ENCODE results near the gene TENM4.

TENM4 gene

DNA sequence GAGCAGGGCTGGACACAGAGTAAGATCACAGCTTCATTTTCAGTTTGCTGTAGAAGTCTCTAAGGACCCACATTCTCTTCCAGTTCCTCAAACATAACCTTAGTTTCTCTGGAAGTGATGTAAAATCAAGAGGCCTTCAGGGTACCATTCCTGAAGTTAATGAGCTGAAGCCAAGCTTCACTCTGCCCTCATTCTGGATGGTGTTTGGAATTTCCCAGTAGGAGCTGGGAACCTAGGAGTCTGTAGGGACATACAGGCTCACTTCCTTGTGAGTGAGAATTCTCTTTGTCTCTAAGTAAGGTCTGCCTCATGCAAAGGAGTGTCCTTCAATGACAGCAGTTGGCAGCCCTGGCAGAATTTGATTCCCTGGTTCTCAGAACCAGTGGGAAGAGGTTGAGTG, 723.8 kb downstream of the TENM4 start:
- H3K9me3 Mint-ChIP-seq: no peaks in the 10 kb centered on the region
- H3K4me1 Mint-ChIP-seq (ENCODE audit: low read depth): no peaks in the 10 kb centered on the region
- H3K36me3 Mint-ChIP-seq (ENCODE audit: low read depth): no peaks in the 10 kb centered on the region
- H3K27me3 Mint-ChIP-seq: no peaks in the 10 kb centered on the region
- DNase-seq: no peak
- no peak overlapping the region for H3K4me3 Mint-ChIP-seq
- no peak overlapping the region for H3K27ac Mint-ChIP-seq

GRCh38 chr11:78715639-78716311, 725.1 kb downstream of the TENM4 start:
- DNase-seq: peak; percentile 51
- H3K4me3 Mint-ChIP-seq: no peak overlapping the region

DNA sequence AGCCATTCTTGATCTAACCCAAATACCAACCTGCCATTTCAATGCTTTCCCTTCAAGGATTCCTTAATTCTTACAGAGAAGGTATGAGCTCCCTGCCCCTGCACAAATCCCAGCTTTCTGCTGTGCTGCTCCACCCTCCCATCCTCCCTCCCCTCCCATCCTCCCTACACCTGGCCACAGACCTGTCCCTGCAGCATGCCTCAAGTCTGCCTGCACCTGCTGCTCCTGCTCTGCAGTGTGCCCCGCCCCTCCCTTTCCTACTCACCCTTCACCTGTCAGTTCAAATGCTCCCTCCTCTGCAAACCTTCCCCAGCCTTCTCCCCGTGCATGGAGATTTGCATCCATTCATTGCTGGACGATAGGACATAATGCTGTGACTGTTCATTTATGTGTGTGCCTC, 726.3 kb downstream of the TENM4 start:
- Mint-ChIP-seq H3K36me3 (ENCODE audit: low read depth) (no peaks in the 10 kb centered on the region), H3K4me1 (ENCODE audit: low read depth) (no peaks in the 10 kb centered on the region), H3K27ac (no peak overlapping the region), H3K27me3 (peaks cover 3% of the 10 kb centered on the region), H3K4me3 (no peak overlapping the region), H3K9me3 (no peaks in the 10 kb centered on the region)
- DNase-seq: no peak

More at GRCh38 chr11:78715639-78716311, 725.1 kb downstream of the TENM4 start:
- H3K4me1 Mint-ChIP-seq (ENCODE audit: low read depth): no peaks in the 10 kb centered on the region
- H3K27ac Mint-ChIP-seq: no peak overlapping the region
- no peaks in the 10 kb centered on the region for H3K27me3 Mint-ChIP-seq
- H3K9me3 Mint-ChIP-seq: no peaks in the 10 kb centered on the region
- no peaks in the 10 kb centered on the region for H3K36me3 Mint-ChIP-seq (ENCODE audit: low read depth)

- no peak overlapping the region for H3K4me3 Mint-ChIP-seq
- no peak overlapping the region for H3K27ac Mint-ChIP-seq
- no peak for DNase-seq
- no peaks in the 10 kb centered on the region for H3K36me3 Mint-ChIP-seq (ENCODE audit: low read depth)
- H3K27me3 Mint-ChIP-seq: peaks cover 3% of the 10 kb centered on the region
- H3K4me1 Mint-ChIP-seq (ENCODE audit: low read depth): no peaks in the 10 kb centered on the region
- no peaks in the 10 kb centered on the region for H3K9me3 Mint-ChIP-seq
Measured at GRCh38 chr11:78711735-78712134, 729.1 kb downstream of the TENM4 start.

- H3K4me3 Mint-ChIP-seq: no peak overlapping the region
- peaks cover 3% of the 10 kb centered on the region for H3K27me3 Mint-ChIP-seq
- H3K36me3 Mint-ChIP-seq (ENCODE audit: low read depth): no peaks in the 10 kb centered on the region
- no peaks in the 10 kb centered on the region for H3K9me3 Mint-ChIP-seq
- H3K27ac Mint-ChIP-seq: no peak overlapping the region
- DNase-seq: no peak
- no peaks in the 10 kb centered on the region for H3K4me1 Mint-ChIP-seq (ENCODE audit: low read depth)
Measured at GRCh38 chr11:78710417-78710816, 730.4 kb downstream of the TENM4 start.

DNA sequence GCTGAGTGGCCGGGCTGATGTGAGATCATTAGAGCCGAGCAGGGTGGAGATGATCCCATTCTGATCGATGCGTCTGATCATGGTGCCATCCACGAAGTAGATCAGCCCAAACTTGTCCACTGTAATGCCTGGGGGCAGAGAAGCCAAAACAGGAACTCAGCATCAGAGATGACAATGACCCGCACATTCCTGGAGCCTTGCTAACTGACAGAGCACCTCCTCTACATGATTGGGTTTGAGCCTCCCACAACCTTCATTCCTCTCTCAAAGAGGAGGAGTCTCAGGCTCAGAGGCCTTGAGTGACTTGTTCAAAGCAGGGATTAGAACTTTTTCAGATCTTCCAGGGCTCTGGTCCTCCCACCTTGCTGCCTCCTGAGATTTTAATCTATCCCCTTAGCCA, 732.4 kb downstream of the TENM4 start:
- no peak for DNase-seq
- H3K4me3 Mint-ChIP-seq: no peak overlapping the region
- H3K4me1 Mint-ChIP-seq (ENCODE audit: low read depth): no peaks in the 10 kb centered on the region
- H3K36me3 Mint-ChIP-seq (ENCODE audit: low read depth): no peaks in the 10 kb centered on the region
- no peak overlapping the region for H3K27ac Mint-ChIP-seq
- no peaks in the 10 kb centered on the region for H3K9me3 Mint-ChIP-seq
- H3K27me3 Mint-ChIP-seq: peaks cover 3% of the 10 kb centered on the region

DNA sequence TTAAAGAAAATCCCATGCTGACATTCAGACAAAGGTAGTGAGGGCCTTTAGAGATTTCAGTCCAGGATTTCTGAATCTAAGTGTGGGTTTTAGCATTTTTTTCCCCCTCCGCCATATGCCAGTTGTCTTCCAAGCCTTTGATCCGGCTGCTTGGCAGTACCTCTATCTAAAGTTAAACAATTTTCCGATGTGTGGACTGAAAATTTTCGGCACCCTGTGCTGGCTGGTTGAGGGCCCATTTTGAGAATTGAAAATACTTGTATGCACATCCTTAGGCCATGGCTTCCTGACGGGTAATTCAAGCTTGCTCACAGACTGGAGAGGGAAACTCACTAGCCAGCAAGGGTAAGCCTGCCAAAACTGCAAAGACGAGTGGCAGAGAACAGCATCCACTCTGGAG, 734.3 kb downstream of the TENM4 start:
- H3K27ac Mint-ChIP-seq: no peak overlapping the region
- no peaks in the 10 kb centered on the region for H3K4me1 Mint-ChIP-seq (ENCODE audit: low read depth)
- peaks cover 3% of the 10 kb centered on the region for H3K27me3 Mint-ChIP-seq
- no peaks in the 10 kb centered on the region for H3K36me3 Mint-ChIP-seq (ENCODE audit: low read depth)
- no peaks in the 10 kb centered on the region for H3K9me3 Mint-ChIP-seq
- no peak overlapping the region for H3K4me3 Mint-ChIP-seq
- no peak for DNase-seq

- Mint-ChIP-seq H3K4me1 (ENCODE audit: low read depth) (no peaks in the 10 kb centered on the region), H3K27me3 (peaks cover 4% of the 10 kb centered on the region), H3K36me3 (ENCODE audit: low read depth) (no peaks in the 10 kb centered on the region), H3K4me3 (no peak overlapping the region), H3K9me3 (no peaks in the 10 kb centered on the region), H3K27ac (no peak overlapping the region)
- no peak for DNase-seq
Measured at GRCh38 chr11:78704811-78705210, 736.0 kb downstream of the TENM4 start.

DNA sequence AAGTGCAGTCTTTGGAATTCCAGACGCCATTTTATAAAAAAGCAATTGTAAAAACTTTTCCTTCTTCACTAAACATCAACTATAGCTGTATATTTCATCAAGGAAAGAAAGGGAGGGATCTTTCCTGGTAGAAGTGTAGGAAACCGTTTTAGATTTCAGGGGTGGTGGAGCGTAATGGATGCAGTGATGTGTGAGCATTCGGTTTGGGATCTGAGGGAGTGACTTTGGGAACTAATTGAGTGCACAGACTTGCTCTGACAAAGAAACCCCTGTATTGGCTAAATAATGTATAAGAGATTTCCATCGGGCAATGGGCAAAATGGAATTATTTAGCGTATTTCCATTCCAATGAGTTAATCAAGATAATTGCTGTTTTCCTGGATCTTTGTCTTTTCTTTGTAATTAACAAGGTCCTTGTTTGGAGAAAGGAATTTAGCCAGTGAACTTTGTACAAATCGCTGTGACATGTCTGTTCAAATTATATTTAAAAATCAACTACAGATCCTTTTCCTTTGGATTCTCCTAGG, 741.2 kb downstream of the TENM4 start:
- Mint-ChIP-seq H3K27me3 (peaks cover 20% of the 10 kb centered on the region), H3K36me3 (ENCODE audit: low read depth) (no peaks in the 10 kb centered on the region), H3K27ac (no peak overlapping the region), H3K4me3 (no peak overlapping the region), H3K9me3 (no peaks in the 10 kb centered on the region), H3K4me1 (ENCODE audit: low read depth) (no peaks in the 10 kb centered on the region)
- no peak for DNase-seq

DNA sequence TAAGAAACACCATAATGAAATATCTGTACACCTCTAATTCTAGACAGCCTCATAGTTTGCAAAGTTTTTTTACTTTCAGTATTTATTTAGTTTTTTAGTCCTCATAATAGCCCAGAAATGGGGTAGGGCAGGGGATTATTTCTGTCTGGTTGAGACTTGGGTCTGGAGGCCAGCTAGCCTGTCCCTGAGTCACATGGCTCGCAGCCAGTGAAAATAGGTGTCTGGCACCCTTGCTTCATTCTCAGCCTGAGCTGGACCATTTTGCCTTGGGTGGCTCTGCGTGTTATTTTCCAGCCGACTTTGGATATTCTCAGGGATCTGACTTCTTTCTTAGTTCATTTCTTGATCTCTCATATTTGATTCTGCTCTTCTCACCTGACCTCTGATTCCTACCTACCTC, 742.2 kb downstream of the TENM4 start:
- H3K27ac Mint-ChIP-seq: no peak overlapping the region
- no peaks in the 10 kb centered on the region for H3K4me1 Mint-ChIP-seq (ENCODE audit: low read depth)
- no peak for DNase-seq
- H3K4me3 Mint-ChIP-seq: no peak overlapping the region
- H3K27me3 Mint-ChIP-seq: peaks cover 27% of the 10 kb centered on the region
- H3K36me3 Mint-ChIP-seq (ENCODE audit: low read depth): no peaks in the 10 kb centered on the region
- no peaks in the 10 kb centered on the region for H3K9me3 Mint-ChIP-seq

- H3K9me3 Mint-ChIP-seq: no peaks in the 10 kb centered on the region
- no peaks in the 10 kb centered on the region for H3K36me3 Mint-ChIP-seq (ENCODE audit: low read depth)
- peaks cover 35% of the 10 kb centered on the region for H3K27me3 Mint-ChIP-seq
- H3K27ac Mint-ChIP-seq: no peak overlapping the region
- no peaks in the 10 kb centered on the region for H3K4me1 Mint-ChIP-seq (ENCODE audit: low read depth)
- DNase-seq: no peak
- no peak overlapping the region for H3K4me3 Mint-ChIP-seq
Measured at GRCh38 chr11:78696177-78696576, 744.7 kb downstream of the TENM4 start.

- Mint-ChIP-seq H3K27ac (no peak overlapping the region), H3K4me3 (no peak overlapping the region), H3K4me1 (ENCODE audit: low read depth) (no peaks in the 10 kb centered on the region), H3K9me3 (no peaks in the 10 kb centered on the region), H3K27me3 (peaks cover 31% of the 10 kb centered on the region), H3K36me3 (ENCODE audit: low read depth) (no peaks in the 10 kb centered on the region)
- DNase-seq: no peak
Measured at GRCh38 chr11:78694152-78694551, 746.7 kb downstream of the TENM4 start.

- Mint-ChIP-seq H3K27ac (no peak overlapping the region), H3K9me3 (no peaks in the 10 kb centered on the region), H3K4me1 (ENCODE audit: low read depth) (no peaks in the 10 kb centered on the region), H3K36me3 (ENCODE audit: low read depth) (no peaks in the 10 kb centered on the region), H3K4me3 (no peak overlapping the region), H3K27me3 (peaks cover 27% of the 10 kb centered on the region)
- no peak for DNase-seq
Measured at GRCh38 chr11:78691215-78691614, 749.6 kb downstream of the TENM4 start.

- H3K27me3 Mint-ChIP-seq: peaks cover 33% of the 10 kb centered on the region
- no peaks in the 10 kb centered on the region for H3K4me1 Mint-ChIP-seq (ENCODE audit: low read depth)
- H3K36me3 Mint-ChIP-seq (ENCODE audit: low read depth): no peaks in the 10 kb centered on the region
- no peaks in the 10 kb centered on the region for H3K9me3 Mint-ChIP-seq
- H3K4me3 Mint-ChIP-seq: no peak overlapping the region
- no peak overlapping the region for H3K27ac Mint-ChIP-seq
- DNase-seq: no peak
Measured at GRCh38 chr11:78690352-78690987, 750.4 kb downstream of the TENM4 start.

- no peak for DNase-seq
- H3K4me1 Mint-ChIP-seq (ENCODE audit: low read depth): no peaks in the 10 kb centered on the region
- no peak overlapping the region for H3K4me3 Mint-ChIP-seq
- H3K27me3 Mint-ChIP-seq: peaks cover 37% of the 10 kb centered on the region
- no peaks in the 10 kb centered on the region for H3K9me3 Mint-ChIP-seq
- H3K36me3 Mint-ChIP-seq (ENCODE audit: low read depth): no peaks in the 10 kb centered on the region
- H3K27ac Mint-ChIP-seq: no peak overlapping the region
Measured at GRCh38 chr11:78689585-78690153, 751.2 kb downstream of the TENM4 start.
